Testis (tissue), 3 donors: ENCODE measurements around the gene PCNX3. TPM values are rescaled to one million over a fixed set of nuclear protein-coding genes. Genes with fewer than 3 reads are reported as not detected.

Source experiments
- DNase-seq: peaks from one replicate; pipeline ENCODE4 v3.0.0-alpha.2; 2019
- H3K27ac ChIP-seq, 2 donors: fragments of 200-600 bp; sonication (generic); one replicate each; pipeline ENCODE4 v1.5.1; 2019
- H3K27me3 ChIP-seq: fragments of 200-600 bp; sonication (generic); one replicate; pipeline ENCODE4 v1.5.1; 2019
- H3K36me3 ChIP-seq: fragments of 200-600 bp; sonication (generic); one replicate; pipeline ENCODE4 v1.5.1; 2017; ENCODE audit warnings: low read depth; ENCODE audit errors: missing control alignments
- H3K4me1 ChIP-seq: fragments of 200-600 bp; sonication (generic); one replicate; pipeline ENCODE4 v1.5.1; 2019
- H3K4me3 ChIP-seq, 2 donors: fragments of 200-600 bp; sonication (generic); one replicate each; pipeline ENCODE4 v1.5.1; 2017 to 2019
- H3K9me3 ChIP-seq: fragments of 200-600 bp; sonication (generic); one replicate; pipeline ENCODE4 v1.5.1; 2017
- CTCF ChIP-seq, 3 experiments: fragments of 450-650 bp in 2 of 3; fragments of 200-600 bp in 1 of 3; sonication (generic) in 1 of 3; IDR thresholded peaks; one replicate each; pipeline ENCODE4 v1.5.1; 2016 to 2019; ENCODE audit warnings: antibody characterized with exemption in 3 of 3, mild to moderate bottlenecking in 2 of 3, moderate library complexity in 1 of 3
- POLR2A ChIP-seq: fragments of 450-650 bp; IDR thresholded peaks from one replicate; pipeline ENCODE4 v1.6.1; 2017; ENCODE audit warnings: antibody characterized with exemption, mild to moderate bottlenecking, moderate library complexity
- WGBS, 2 donors: methylation state at CpG; one replicate each; pipeline ENCODE4 v1.1.5; 2018; 5-methylcytosine and 5-hydroxymethylcytosine counted together
- intact Hi-C: fragments of 100-400 bp; cut with DNase I; formaldehyde crosslinking; loops from one replicate; pipeline ENCODE4 v1.15.1; 2023; ENCODE audit warnings: low total_unique reads
- polyA plus RNA-seq: library from polyadenylated mRNA; stranded (reverse); fragments of 350-450 nt; fragmentation: Illumina TruSeq; extraction: RNeasy Lipid Tissue Mini Kit (QIAGEN cat#74804); gene quantifications from one replicate; pipeline ENCODE4 v1.2.3, GENCODE V29; 2014; ENCODE audit warnings: low read depth, low replicate concordance; ENCODE audit not compliant: insufficient read depth
- total RNA-seq, 2 donors: library from RNA; depleted of rRNA; stranded (reverse); fragments of >200 nt; gene quantifications; one replicate each; pipeline ENCODE4 v1.2.3, GENCODE V29; 2016

Gene PCNX3
- total and polyA plus RNA-seq, 3 donors from 2014 or later: 61.4 to 87.6 (median 78.4) TPM

GRCh38 chr11:65639623-65640482 is 24.3 kb downstream of the PCNX3 start:
- no peak for DNase-seq
- Histone ChIP-seq H3K36me3 (no peaks in the 10 kb centered on the region), H3K27ac (peak overlapping the region in 1 of 2 donors; percentile 44), H3K4me1 (peaks cover 14% of the 10 kb centered on the region), H3K27me3 (no peaks in the 10 kb centered on the region), H3K4me3 (no peak overlapping the region), H3K9me3 (no peaks in the 10 kb centered on the region)
- intact Hi-C loops: no loop called here
- 82 to 92% methylated on average over 6 to 8 of the region's 8 CpGs for WGBS, 2 donors
- no peak for TF ChIP-seq POLR2A
- TF ChIP-seq CTCF (IDR thresholded peaks at IDR 0.05): no peak

GRCh38 chr11:65640483-65641296 is 25.1 kb downstream of the PCNX3 start:
- Histone ChIP-seq H3K27ac (peak overlapping the region in 1 of 2 donors; percentile 44), H3K4me3 (no peak overlapping the region), H3K9me3 (no peaks in the 10 kb centered on the region), H3K4me1 (peaks cover 14% of the 10 kb centered on the region), H3K36me3 (no peaks in the 10 kb centered on the region), H3K27me3 (no peaks in the 10 kb centered on the region)
- intact Hi-C loops: no loop called here
- DNase-seq: no peak
- 76 to 95% methylated on average over 3 to 35 of the region's 35 CpGs for WGBS, 2 donors
- no peak for TF ChIP-seq CTCF (IDR thresholded peaks at IDR 0.05)
- no peak for TF ChIP-seq POLR2A

- H3K27ac ChIP-seq: no peak overlapping the region
- H3K27me3 ChIP-seq: no peaks in the 10 kb centered on the region
- WGBS, 2 donors: 69 to 85% methylated on average over 11 to 15 of the region's 16 CpGs
- DNase-seq: no peak
- no peaks in the 10 kb centered on the region for H3K9me3 ChIP-seq
- peak overlapping the region in 1 of 2 donors; percentile 12 for H3K4me3 ChIP-seq
- intact Hi-C loops: no loop called here
- H3K36me3 ChIP-seq: no peaks in the 10 kb centered on the region
- peaks cover 14% of the 10 kb centered on the region for H3K4me1 ChIP-seq
- TF ChIP-seq POLR2A: no peak
- no peak for TF ChIP-seq CTCF (IDR thresholded peaks at IDR 0.05)
These were observed 25.9 kb downstream of the PCNX3 start for GRCh38 chr11:65641297-65642013.

- Histone ChIP-seq H3K4me1 (peaks cover 14% of the 10 kb centered on the region), H3K36me3 (no peaks in the 10 kb centered on the region), H3K27ac (no peak overlapping the region), H3K4me3 (peak overlapping the region in 1 of 2 donors; percentile 12), H3K27me3 (no peaks in the 10 kb centered on the region), H3K9me3 (no peaks in the 10 kb centered on the region)
- WGBS, 2 donors: 35 to 59% methylated on average over 26 to 49 of the region's 49 CpGs
- intact Hi-C loops: no loop called here
- TF ChIP-seq POLR2A: no peak
- no peak for TF ChIP-seq CTCF (IDR thresholded peaks at IDR 0.05)
- DNase-seq: no peak
These were observed 26.6 kb downstream of the PCNX3 start for GRCh38 chr11:65642014-65642671.
